NCI-H1092 (cell line): ENCODE results near the gene BSDC1.

ENCODE experiments used
- DNase-seq: peaks from one replicate; lab custom pipeline; 2025; lab: John Stamatoyannopoulos, UW

Gene BSDC1

GRCh38 chr1:32336963-32337675 lies 57.1 kb downstream of the BSDC1 start:
- no peak for DNase-seq

GRCh38 chr1:32336591-32336932 lies 57.7 kb downstream of the BSDC1 start:
- DNase-seq = no peak

GRCh38 chr1:32335790-32336590 lies 58.3 kb downstream of the BSDC1 start, which contains the start of gene MARCKSL1:
MARCKSL1 (minus strand) TSS chr1:32336233; CDS start chr1:32336033, 200 bp downstream.
- DNase-seq = peak; percentile 77

- no peak for DNase-seq
These were observed 58.8 kb downstream of the BSDC1 start for GRCh38 chr1:32335535-32335789.

GRCh38 chr1:32334864-32335534 lies 59.2 kb downstream of the BSDC1 start:
- peak; percentile 68 for DNase-seq

GRCh38 chr1:32334274-32334861 lies 59.9 kb downstream of the BSDC1 start:
- no peak for DNase-seq

GRCh38 chr1:32333251-32333963 lies 60.8 kb downstream of the BSDC1 start:
- no peak for DNase-seq

- no peak for DNase-seq
These were observed 61.8 kb downstream of the BSDC1 start for GRCh38 chr1:32332290-32333079.

GRCh38 chr1:32331549-32331948 lies 62.7 kb downstream of the BSDC1 start:
- DNase-seq = no peak

GRCh38 chr1:32330558-32331151 lies 63.6 kb downstream of the BSDC1 start:
- DNase-seq = no peak

- DNase-seq = no peak
These were observed 64.2 kb downstream of the BSDC1 start for GRCh38 chr1:32329931-32330466.

- no peak for DNase-seq
These were observed 67.0 kb downstream of the BSDC1 start for GRCh38 chr1:32327204-32327603.

GRCh38 chr1:32321712-32322291 lies 72.4 kb downstream of the BSDC1 start:
- no peak for DNase-seq

- DNase-seq = no peak
These were observed 75.9 kb downstream of the BSDC1 start for GRCh38 chr1:32318127-32318869.

GRCh38 chr1:32316903-32317277 lies 77.4 kb downstream of the BSDC1 start:
- DNase-seq = no peak
